Activated CD8-positive, alpha-beta memory T cell treated with anti-CD3 and anti-CD28 coated beads for 4 hours (primary cell): ENCODE measurements around the gene DIS3L.
"Not testable (repeated sequence)": the region's sequence is repeated elsewhere in the genome, so short reads cannot be mapped to it uniquely, and the experiment has no call there.

Source experiments
- DNase-seq, 2 donors: peaks; one replicate each; pipeline ENCODE4 v3.0.0-alpha.2; 2020; ENCODE audit warnings: low read depth in 2 of 2

DIS3L gene

DNA sequence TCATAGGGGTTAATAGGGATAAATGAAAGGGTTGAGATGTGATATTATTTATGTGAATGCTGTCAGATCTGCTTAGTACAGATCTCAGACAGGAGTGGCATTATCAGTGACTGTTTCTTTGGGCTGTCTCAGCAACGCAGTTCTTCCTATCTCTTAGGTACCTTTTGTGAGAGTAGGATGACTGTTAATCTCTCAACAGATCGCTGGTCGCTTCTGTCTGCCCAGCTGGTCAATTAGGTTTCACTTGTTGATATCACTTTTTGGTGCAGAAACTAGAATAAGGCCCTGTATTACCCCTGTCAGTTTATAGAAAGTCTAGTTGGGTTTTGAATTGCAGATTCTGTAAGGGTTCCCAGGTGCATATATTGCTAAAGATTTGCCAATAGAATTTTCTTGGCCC, 16.5 kb downstream of the DIS3L start:
- DNase-seq: no peak

DNA sequence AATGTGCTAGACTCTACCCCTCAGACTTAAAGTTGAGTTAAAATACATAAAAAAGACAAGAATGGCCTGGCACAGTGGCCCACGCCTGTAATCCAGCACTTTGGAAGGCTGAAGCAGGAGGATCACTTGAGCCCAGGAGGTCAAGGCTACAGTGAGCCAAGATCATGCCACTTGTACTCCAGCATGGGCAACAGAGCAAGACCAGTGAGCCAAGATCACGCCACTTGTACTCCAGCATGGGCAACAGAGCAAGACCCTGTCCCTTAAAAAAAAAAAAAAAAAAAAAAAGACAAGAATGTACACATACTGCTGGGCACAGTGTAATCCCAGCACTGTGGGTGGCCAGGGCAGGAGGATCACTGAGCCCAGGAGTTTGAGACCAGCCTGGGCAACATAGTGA, 17.4 kb downstream of the DIS3L start:
- no peak for DNase-seq

DNA sequence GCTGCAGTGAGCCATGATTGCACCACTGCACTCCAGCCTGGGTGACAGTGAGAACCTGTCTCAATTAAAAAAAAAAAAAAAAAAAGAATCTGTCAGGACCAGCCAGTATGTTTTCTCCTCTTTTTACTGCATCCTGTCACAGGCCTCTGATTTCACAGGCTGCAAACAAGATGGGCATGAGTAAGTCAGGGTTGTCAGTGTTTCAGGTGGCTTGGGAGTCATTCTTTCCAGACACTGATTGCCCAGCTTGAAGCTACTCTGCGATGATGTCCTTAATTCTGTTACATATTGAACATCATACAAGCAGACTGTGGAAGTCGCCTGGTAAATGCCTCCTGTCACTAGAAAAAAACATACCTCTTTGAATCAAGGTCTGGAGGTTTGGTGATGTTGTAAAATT, 18.8 kb downstream of the DIS3L start:
- no peak for DNase-seq

DNA sequence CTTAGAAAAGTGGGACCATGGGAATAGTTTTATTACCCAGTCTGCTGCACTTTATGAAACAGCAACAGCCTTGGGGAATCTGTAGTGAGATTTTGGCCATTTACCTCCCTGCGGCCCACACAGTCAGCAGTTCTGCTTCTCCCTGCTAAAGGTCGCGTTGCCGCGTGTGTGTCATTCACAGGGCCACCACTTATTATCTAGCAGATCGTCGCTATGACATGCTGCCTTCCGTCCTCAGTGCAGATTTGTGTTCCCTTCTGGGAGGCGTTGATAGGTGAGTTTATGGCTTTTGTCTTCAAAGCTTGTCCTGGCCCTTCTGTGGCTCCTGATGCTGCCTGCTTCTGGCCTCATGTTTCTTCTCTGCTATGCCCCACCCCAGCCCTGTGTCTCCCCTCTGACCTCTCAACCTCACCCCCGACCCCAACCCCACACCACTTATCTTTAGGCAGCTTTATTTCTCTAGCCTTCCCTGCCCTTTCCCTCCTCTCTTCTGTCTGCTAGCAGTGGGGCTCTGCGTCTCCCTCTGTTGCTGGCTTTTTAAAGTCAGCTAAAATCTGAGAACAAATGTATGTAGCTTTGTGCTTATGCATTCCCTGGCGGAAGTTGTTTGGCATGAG, 30.1 kb downstream of the DIS3L start:
- no peak for DNase-seq

DNA sequence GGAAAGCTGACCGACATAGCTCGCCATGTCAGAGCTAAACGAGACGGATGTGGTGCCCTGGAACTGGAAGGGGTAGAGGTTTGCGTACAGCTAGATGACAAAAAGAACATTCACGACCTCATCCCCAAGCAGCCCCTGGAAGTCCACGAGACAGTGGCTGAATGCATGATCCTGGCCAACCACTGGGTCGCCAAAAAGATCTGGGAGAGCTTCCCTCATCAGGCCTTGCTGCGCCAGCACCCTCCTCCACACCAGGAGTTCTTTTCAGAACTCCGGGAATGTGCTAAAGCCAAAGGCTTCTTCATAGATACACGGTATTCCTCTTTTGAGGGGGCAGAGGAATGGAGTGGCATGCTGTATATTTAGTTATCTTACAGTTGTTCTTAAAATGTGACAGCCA, 32.7 kb downstream of the DIS3L start:
- DNase-seq: no peak

DNA sequence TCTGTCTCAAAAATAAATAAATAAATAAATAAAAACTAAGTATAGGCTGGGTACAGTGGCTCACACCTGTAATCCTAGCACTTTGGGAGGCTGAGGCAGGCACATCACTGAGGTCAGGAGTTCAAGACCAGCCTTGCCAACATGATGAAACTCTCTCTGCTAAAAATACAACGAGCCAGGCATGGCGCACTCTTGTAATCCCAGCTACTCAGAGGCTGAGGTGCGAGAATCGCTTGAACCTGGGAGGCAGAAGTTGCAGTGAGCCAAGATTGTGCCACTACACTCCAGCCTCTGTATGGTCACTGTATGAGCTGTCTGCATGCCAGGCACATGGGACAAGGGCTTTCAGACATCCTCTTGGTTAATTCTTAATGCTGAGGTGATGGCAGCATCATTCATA, 34.4 kb downstream of the DIS3L start:
- no peak for DNase-seq

DNA sequence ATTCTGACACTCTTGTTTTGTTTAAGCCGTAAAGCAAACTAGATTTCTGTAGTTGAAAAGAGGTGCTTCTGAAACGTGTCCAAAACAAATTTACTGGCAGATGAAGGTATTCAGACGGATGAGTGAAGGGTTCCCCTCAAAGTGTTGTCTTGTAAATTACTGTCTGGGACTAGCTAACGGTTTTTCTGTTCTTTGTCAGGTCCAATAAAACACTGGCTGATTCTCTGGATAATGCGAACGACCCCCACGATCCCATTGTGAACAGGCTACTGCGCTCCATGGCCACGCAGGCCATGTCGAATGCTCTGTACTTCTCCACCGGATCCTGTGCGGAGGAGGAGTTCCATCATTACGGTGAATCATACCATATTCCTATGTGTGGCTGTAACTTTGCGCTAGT, 35.4 kb downstream of the DIS3L start:
- no peak for DNase-seq

DNA sequence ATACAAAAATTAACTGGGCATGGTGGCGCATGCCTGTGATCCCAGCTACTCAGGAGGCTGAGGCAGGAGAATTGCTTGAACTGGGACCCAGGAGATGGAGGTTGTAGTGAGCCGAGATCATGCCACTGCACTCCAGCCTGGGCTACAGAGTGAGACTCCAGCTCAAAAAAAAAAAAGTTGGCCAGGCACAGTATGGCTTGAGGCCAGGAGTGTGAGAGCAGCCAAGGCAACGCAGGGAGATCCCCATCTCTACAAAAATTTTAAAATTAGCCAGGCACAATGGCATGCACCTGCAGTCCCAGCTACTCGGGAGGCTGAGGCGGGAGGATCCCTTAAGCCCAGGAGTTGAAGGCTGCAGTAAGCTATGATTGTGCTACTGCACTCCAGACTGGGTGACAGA, 55.2 kb downstream of the DIS3L start:
- not testable (repeated sequence) for DNase-seq

DNA sequence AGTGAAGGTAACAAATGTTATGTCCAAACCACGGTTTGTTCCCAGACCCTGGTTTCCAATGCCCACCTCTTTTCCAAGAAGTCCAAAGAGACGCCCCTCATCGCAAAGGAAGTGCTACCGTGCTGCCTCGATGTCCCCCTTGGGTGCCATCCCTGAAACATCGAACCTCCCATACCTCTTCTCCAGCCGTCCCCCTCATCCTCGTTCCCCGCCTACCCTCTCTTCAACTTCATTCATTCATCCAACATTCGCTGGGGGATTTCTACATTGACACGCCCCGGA, 62.6 kb downstream of the DIS3L start:
- DNase-seq: no peak

DNA sequence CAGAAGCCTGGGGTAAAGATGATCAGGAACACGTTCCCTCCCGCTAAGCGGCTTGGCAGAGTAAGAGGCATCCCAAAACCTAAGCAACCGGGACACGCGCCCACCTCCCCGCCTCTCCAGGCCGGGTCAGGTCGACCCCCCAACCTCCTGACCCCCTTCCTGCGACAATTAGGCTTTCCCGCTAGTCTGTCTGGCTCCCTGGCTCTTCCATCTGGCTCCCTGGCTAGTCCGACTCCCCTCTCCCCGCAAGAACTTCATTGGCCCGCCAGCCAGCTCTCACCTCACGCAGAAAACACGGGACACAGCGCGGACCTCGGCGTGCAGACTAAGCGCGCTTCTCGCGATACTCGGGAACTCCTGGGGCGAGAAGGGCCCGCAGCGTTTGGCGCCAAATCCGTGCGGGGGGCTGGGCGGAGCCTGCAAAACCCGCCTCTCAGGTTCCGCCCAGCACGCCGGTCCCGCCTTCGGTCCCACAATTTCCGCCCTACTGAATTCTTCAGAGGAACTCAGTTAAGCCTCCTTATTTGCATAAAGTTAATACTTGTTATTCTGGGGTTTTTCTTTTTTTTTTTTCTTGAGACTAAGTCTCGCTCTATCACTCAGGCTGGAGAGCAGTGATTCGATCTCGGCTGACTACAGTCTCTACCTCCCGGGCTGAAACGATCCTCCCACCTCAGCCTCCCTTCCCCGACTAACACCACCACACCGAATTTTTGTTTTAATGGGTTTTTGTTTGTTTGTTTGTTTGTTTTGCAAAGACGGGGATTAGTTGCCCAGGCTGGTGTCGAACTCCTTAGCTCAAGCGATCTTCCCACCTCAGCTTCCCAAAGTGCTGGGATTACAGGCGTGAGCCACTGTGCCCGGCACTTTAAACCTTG, 63.2 kb downstream of the DIS3L start, which contains the start of gene TIPIN:
TIPIN (minus strand) TSS at position 327 of the 878 bp plus-strand sequence. CDS start 3,738 bp downstream, outside the sequence.
- peak; percentile 87 to 95 for DNase-seq

DNA sequence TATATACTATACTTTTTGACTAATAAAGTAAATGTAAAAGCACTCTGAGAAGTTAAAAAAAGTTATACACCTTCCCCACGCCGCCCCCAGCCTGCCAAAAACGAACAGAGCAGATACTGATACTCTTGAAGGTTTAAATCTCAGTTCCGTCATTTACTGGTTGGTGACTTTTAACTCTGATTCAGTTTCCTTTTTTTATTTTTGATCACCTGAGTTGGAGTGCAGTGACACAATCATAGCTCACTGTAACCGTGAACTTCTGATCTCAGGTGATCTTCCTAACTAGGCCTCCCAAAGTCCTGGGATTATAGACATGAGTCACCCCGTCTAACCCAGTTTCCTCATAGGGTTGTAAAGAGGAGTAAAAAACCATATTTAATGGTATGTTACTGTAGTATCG, 66.4 kb downstream of the DIS3L start:
- no peak for DNase-seq

DNA sequence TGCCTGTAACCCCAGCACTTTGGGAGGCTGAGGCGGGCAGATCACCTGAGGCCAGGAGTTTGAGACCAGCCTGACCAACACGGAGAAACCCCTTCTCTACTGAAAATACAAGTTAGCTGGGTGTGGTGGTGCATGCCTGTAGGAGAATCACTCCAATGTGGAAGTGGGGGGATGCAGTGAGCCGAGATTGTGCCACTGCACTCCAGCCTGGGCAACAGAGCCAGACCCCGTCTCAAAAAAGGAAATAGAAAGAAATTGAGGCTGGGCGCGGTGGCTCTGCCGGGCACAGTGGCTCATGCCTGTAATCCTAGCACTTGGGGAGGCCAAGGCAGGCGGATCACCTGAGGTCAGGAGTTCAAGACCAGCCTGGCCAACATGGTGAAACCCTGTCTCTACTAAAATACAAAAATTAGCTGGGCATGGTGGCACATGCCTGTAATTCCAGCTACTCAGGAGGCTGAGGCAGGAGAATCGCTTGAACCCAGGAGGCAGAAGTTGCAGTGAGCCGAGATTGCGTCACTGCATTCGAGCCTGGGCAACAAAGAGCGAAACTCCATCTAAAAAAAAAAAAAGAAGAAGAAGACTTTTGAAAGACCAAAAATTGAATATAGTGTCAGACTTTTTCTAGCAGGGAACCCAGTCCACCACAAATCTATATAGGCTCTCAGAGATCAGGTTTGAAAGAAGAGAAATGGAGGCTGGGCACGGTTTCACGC, 68.5 kb downstream of the DIS3L start:
- DNase-seq: not testable (repeated sequence)

DNA sequence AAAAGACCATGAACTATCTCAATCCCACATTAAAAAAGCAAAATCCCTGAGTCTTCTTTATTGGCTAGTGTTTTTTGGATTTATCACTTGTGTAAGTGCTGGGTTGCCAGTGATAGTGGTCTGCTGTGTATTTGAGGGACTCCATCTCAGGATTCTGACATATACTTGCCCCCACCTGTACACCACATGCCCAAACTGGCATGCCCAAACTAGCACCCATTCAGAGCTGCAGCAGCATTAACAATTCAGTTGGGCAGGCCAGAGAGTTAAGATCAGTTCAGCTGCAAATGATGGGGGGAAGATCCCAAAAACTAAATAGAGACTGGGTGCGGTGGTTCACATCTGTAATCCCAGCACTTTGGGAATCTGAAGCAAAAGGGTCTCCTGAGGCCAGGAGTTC, 69.4 kb downstream of the DIS3L start:
- no peak for DNase-seq

DNA sequence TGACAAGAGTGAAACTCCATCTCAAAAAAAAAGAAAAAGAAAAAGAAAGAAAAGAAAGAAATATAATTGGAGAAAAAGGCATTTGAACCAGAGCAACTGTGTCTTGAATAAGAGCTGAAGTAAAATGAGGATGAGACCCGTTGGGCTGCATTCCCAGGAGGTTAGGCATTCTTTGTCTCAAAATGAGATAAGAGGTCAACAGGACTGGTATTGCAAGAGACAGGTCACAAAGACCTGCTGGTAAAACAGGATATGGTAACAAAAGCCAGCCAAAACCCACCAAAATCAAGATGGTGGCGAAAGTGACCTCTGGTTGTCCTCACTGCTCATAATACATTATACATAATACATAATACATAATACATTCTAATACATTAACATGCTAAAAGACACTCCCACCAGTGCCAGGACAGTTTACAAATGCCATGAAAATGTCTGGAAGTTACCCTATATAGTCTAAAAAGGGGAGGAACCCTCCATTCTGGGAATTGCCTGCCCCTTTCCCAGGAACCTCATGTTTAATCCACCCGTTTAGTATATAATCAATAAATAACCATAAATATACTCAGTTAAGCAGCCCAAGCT, 71.7 kb downstream of the DIS3L start:
- no peak for DNase-seq

DNA sequence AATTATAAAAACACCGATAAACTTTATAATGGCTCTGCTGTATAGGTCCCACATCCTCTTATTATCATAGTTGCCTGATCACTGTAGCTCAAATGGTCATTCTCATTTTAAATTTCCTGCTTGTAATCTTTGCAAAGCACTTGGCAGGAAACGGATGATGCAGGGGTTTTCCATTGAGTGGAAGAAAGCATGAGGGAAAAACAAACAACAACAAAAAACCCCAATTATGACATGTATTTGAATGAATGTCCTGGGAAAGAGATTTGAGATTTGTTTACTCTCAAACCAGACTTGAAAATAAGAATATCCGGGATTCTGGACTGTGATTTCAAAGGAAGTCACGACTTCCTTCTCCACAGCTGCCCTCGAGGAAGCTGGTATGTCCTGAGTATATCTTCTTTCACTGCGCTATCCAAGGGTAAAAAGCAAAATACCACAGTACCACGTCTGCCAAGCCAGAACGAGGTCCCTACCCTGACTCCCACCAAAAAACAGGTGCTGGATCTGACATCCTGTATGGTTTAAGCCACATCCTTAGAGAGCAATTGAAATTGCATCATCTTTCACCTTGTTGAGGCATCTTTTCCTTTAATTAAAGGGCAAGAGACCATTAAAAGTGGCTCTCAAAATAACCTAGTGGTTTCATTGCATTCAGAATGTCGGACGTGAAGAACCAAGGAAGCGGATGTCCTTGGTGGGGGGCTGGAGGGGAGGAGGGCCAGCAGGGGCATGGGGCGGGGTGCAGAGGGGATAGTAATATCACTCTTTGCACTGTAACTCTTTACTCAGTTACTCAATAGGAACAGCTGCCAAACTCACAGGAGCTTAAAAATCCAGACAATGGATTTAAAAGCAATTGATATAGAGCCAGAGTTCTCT, 76.6 kb downstream of the DIS3L start:
- no peak for DNase-seq

DNA sequence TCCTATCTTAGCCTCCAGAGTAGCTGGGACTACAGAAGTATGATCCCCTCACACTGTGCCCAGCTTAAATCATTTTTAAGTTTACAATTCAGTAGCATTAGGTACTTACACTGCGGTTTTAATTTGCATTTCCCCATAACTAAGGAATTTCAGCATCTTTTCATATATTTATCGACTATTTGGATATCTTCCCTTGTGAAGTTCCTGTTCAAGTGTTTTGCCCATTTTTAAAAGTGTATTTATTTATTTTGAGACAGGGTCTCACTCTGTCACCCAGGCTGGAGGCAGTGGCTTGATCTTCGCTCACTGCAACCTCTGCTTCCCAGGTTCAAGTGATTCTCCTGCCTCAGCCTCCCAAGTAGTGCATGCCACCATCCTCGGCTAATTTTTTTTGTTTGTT, 80.8 kb downstream of the DIS3L start:
- no peak for DNase-seq

DNA sequence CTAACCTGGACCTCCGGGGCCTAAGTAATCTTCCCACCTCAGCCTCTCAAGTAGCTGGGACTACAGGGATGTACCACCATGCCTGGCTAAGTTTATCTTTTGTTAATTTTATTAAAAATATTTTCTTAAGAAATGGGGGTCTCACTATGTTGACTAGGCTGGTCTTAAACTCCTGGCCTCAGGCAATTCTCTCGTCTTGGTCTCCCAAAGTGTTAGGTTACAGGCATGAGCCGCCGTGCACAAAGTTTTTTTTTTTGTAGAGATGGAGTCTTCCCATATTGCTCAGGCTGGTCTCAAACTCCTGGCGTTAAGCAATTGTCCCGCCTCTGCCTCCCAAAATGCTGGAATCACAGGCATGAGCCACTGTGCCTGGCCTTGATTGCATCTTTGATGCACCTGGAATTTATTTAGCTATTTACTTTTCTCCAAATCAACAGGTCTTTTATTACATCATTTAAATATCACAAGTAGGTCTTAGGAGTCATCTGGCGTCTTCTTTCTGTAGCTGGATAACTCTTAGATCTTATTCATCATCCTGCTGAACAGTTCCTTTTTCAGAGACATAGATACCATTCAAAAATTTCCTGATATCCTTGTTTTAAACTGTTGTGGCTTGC, 85.6 kb downstream of the DIS3L start:
- no peak for DNase-seq

DNA sequence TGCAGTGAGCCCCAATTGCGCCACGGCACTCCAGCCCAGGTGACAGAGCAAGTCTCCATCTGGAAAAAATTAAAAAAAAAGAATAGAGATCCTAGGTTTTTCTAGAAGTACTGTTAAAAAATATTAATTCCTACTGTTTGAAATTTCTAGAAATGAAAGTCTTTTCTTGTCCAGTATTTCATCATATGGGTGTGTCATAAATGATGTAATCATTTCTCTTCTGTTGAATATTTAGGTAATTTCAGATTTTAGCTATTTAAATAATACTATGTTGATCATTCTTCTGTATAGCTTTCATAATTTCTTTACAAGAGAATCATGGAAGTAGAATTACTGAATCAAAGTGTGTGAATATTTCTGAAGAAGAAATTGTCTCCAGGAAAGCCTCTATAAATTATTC, 88.0 kb downstream of the DIS3L start:
- DNase-seq: not testable (repeated sequence)
